ENCODE measurements around the gene CLSTN3. TPM values are rescaled to one million over a fixed set of nuclear protein-coding genes. Genes with fewer than 3 reads are reported as not detected.
A peak's percentile ranks its signal among the peaks of the same experiment; 100 is the strongest.

CLSTN3 gene
- total and polyA plus RNA-seq, 7 donors, result 3.7 to 41.5 (median 12.6) TPM

DNA sequence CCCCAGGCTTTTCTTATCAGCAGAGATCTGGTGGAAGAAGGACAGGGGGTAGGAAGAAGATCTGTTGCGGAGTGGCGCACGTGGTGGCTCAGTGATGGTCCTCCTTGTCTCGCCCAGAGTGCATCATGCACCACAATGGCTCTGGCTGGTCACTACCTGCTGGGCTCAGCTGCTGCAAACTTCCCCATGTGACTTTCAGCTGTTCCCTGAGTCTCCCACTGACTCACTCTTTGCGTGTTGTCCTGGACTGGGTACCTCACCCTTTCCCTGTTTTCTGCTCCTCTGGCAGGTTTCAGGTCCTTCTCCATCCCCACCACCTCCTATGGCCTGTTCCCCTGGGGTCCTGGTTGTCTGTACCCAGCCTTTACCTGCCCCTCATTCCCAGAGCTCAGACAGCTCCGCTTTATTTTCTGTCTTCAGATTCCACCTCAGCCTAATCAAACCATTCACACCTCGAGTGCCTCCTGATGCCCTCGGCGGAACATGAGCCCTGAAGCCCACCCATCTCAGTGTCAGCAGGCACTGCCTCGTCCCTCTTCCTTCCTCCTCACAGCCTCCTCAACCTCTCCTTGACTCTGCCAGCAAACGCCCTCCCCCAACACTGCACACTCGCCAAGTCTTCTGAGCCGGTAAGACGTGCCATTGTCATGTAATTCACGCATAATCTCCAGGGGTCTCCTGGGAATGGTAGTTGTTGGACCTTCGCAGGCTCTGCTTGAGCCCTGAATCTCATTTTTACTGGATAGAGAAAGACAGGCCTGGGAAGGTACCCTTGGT is 39.8 kb upstream of the CLSTN3 start:
- no peaks in the 10 kb centered on the region for H3K9me3 ChIP-seq
- WGBS, 2 donors, result 83 to 84% methylated on average over 16 of the region's 16 CpGs
- intact Hi-C loops (cut with DNase I), result no loop called here
- H3K4me3 ChIP-seq, result peak overlapping the region; percentile 47 to 57 (median 54)
- H3K27me3 ChIP-seq, result no peaks in the 10 kb centered on the region
- H3K36me3 ChIP-seq, result peaks cover 6 to 40% (median 10%) of the 10 kb centered on the region in 4 donors
- peak in 1 of 4 donors; percentile 50 for TF ChIP-seq POLR2AphosphoS5 (IDR thresholded peaks at IDR 0.05)
- TF ChIP-seq POLR2A (IDR thresholded peaks at IDR 0.05), result no peak
- peaks cover 0 to 35% (median 33%) of the 10 kb centered on the region in 4 donors for H3K4me1 ChIP-seq
- no peak for DNase-seq
- H3K27ac ChIP-seq, result peak overlapping the region; percentile 77 to 85 (median 80)

DNA sequence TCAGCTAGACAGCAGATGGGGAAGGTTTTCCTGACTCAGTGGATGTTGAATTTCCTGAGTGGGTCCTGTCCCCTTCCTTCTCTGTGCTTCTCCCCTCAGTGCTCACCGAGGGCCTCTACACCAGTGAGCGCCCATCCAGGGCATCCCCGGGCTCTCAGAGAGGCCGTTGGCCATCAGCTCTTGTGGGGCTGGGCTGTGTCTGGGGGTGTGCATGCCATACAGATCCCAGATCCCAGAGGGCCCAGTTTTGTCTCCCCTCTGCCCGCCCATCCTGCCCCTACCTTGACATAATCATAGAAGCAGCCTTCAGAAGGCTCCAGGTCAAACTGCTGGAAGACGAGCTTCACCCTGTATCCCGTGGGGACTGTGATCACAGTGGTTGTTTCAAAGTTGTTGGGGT is 39.0 kb upstream of the CLSTN3 start:
- no peak for TF ChIP-seq POLR2A (IDR thresholded peaks at IDR 0.05)
- TF ChIP-seq, protein P1, sequence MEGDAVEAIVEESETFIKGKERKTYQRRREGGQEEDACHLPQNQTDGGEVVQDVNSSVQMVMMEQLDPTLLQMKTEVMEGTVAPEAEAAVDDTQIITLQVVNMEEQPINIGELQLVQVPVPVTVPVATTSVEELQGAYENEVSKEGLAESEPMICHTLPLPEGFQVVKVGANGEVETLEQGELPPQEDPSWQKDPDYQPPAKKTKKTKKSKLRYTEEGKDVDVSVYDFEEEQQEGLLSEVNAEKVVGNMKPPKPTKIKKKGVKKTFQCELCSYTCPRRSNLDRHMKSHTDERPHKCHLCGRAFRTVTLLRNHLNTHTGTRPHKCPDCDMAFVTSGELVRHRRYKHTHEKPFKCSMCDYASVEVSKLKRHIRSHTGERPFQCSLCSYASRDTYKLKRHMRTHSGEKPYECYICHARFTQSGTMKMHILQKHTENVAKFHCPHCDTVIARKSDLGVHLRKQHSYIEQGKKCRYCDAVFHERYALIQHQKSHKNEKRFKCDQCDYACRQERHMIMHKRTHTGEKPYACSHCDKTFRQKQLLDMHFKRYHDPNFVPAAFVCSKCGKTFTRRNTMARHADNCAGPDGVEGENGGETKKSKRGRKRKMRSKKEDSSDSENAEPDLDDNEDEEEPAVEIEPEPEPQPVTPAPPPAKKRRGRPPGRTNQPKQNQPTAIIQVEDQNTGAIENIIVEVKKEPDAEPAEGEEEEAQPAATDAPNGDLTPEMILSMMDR (IDR thresholded peaks at IDR 0.05), result no peak
- no peak for TF ChIP-seq POLR2AphosphoS5 (IDR thresholded peaks at IDR 0.05)
- TF ChIP-seq EP300 (IDR thresholded peaks at IDR 0.05), result no peak
- Histone ChIP-seq H3K4me3 (peak overlapping the region; percentile 47 to 57 (median 54)), H3K9me3 (no peaks in the 10 kb centered on the region), H3K36me3 (peaks cover 1 to 34% (median 7%) of the 10 kb centered on the region in 4 donors), H3K27me3 (no peaks in the 10 kb centered on the region), H3K27ac (peak overlapping the region; percentile 77 to 85 (median 80)), H3K4me1 (peaks cover 0 to 35% (median 33%) of the 10 kb centered on the region in 4 donors)
- 84 to 86% methylated on average over 7 of the region's 7 CpGs for WGBS, 2 donors
- intact Hi-C loops (cut with DNase I), result no loop called here
- DNase-seq, result no peak

DNA sequence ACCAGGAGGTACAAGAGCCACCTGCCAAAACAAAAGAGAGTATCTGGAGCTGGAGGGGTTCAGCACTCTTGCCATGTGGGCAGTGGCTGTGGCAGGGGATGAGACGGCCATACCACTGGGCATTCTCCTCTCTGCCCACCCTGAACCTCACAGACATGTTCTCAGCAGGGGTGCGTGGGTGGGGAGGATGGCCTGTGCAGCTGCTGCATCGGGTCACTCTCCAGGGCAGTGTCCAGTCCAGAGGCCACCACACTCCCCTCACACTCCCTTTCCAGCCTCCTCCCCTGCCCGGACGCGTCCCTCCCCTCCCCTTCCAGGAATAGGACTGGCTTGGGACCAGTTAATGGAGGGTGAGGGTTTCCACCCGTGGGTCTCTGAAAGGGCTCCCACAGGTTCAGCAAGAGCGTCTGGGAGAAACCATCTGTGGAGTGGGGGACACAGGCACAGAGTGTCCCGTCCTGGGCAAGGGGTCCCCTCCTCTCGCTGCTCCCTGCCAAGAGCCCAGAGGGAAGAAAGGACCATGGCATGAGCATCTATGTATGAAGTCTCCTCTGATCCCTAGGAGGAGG is 38.4 kb upstream of the CLSTN3 start:
- peaks cover 0 to 35% (median 33%) of the 10 kb centered on the region in 4 donors for H3K4me1 ChIP-seq
- TF ChIP-seq EP300 (IDR thresholded peaks at IDR 0.05) (no peak), POLR2AphosphoS5 (IDR thresholded peaks at IDR 0.05) (peak in 1 of 4 donors; percentile 32)
- peak overlapping the region; percentile 77 to 85 (median 80) for H3K27ac ChIP-seq
- peak overlapping the region; percentile 47 to 57 (median 54) for H3K4me3 ChIP-seq
- H3K36me3 ChIP-seq, result peaks cover 0 to 28% (median 7%) of the 10 kb centered on the region in 4 donors
- H3K27me3 ChIP-seq, result no peaks in the 10 kb centered on the region
- peak; percentile 87 for DNase-seq
- 38 to 58% methylated on average over 10 of the region's 10 CpGs for WGBS, 2 donors
- intact Hi-C loops (cut with DNase I), result loop anchor here (1.0 to 2.0 kb wide), 2 partner anchors 17 to 31 kb away; partner anchors contain the start of genes C1RL and C1S
- H3K9me3 ChIP-seq, result no peaks in the 10 kb centered on the region

DNA sequence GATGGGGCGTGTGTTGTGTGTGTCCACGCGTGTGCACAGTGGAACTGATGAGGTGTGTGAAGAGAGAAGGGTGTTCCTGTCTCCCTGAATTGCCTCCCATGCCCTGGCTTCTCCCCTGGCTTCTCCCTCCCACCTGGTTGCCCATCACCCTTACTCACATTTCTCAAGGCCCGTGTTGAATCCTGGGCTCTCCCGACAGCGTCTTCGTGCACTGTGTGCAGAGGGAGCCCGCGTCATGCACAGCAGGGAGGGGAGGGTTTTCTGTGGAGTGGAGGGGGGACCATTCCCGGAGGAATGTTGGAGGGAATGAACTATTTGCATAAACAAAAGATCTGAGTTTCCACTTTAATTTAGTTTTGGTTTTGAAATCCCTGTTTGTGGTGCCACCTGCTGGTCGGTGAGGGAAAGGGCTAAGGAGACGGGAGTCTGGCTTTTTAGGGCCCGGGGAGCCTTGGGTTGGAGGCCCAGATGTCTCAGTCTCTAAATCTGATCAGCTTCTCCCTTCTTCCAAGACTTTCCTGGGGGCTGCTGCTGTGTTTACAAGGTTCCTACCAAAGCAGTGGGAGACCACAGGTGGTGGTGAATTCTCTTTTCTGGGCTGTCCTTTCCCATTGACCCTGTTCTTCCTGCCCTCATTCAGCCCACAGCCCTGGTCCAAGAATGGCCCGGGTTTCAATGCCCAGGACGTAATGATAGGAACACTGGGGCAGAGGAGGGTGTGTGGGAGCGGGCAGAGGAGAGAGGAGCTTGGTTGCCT is 37.8 kb upstream of the CLSTN3 start, which contains the start of gene C1R:
Gene C1R, minus strand, starts transcription at position 217 of the 757 bp plus-strand sequence. Its CDS starts 57 bp downstream, at position 160.
- peaks cover 0 to 23% (median 7%) of the 10 kb centered on the region in 4 donors for H3K36me3 ChIP-seq
- H3K9me3 ChIP-seq, result no peaks in the 10 kb centered on the region
- TF ChIP-seq POLR2A (IDR thresholded peaks at IDR 0.05), result no peak
- TF ChIP-seq, protein P1 (IDR thresholded peaks at IDR 0.05), result peak; percentile 86 to 91 (median 91)
- peak; percentile 75 to 82 (median 78) for TF ChIP-seq POLR2AphosphoS5 (IDR thresholded peaks at IDR 0.05)
- peak in 1 of 4 donors; percentile 13 for TF ChIP-seq EP300 (IDR thresholded peaks at IDR 0.05)
- peak; percentile 95 for DNase-seq
- H3K27me3 ChIP-seq, result no peaks in the 10 kb centered on the region
- WGBS, 2 donors, result 6 to 30% methylated on average over 16 of the region's 16 CpGs
- peak within 1 kb of the TSS; percentile 47 to 57 (median 54) for H3K4me3 ChIP-seq
- H3K27ac ChIP-seq, result peak within 1 kb of the TSS; percentile 77 to 85 (median 80)
- peaks cover 0 to 35% (median 33%) of the 10 kb centered on the region in 4 donors for H3K4me1 ChIP-seq
- intact Hi-C loops (cut with DNase I), result loop anchor here (1.0 to 2.0 kb wide), 2 partner anchors 16 to 32 kb away; partner anchors contain the start of genes C1RL and C1S

DNA sequence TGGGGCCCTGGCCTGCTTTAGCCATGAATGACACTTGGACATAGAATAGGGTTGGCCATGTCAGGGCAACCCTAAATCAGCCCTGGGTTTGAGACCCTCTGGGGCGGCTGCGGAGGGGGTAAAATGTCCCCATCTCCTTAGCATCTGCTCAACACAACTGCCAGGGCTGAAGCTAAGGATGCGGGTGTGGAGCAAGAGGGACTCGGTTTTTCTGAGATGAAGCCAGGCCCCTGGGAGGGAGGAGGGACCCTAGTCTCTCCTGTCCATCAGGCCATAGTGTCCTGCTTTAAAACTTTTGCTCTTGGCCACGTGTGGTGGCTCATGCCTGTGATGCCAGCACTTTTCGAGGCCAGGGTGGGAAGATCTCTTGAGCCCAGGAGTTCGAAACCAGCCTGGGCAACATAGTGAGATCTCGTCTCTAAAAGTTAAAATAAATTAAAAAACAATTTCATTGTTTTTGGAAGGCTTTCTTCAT is 37.1 kb upstream of the CLSTN3 start:
- intact Hi-C loops (cut with DNase I), result loop anchor here (1.0 to 2.0 kb wide), 2 partner anchors 16 to 33 kb away; partner anchors contain the start of genes C1RL and C1S
- H3K4me3 ChIP-seq, result no peak overlapping the region
- H3K4me1 ChIP-seq, result peaks cover 0 to 35% (median 33%) of the 10 kb centered on the region in 4 donors

More for the DNA sequence above, 37.1 kb upstream of the CLSTN3 start:
- peaks cover 0 to 23% (median 7%) of the 10 kb centered on the region in 4 donors for H3K36me3 ChIP-seq
- no peak for DNase-seq
- peak overlapping the region; percentile 77 to 85 (median 80) for H3K27ac ChIP-seq
- H3K27me3 ChIP-seq, result no peaks in the 10 kb centered on the region
- WGBS, 2 donors, result 70 to 79% methylated on average over 8 of the region's 8 CpGs
- no peak for TF ChIP-seq POLR2AphosphoS5 (IDR thresholded peaks at IDR 0.05)
- TF ChIP-seq, protein P1 (IDR thresholded peaks at IDR 0.05), result no peak
- no peak for TF ChIP-seq EP300 (IDR thresholded peaks at IDR 0.05)
- no peak for TF ChIP-seq POLR2A (IDR thresholded peaks at IDR 0.05)
- no peaks in the 10 kb centered on the region for H3K9me3 ChIP-seq
